IPS-15b (cell line): Measurements from ENCODE around the gene TMEM209.

Experiments used
- H3K27me3 ChIP-seq: one replicate; pipeline ENCODE4 v1.6.1; 2013; ENCODE audit warnings: low read length; ENCODE audit not compliant: control insufficient read depth, insufficient read depth
- H3K36me3 ChIP-seq: one replicate; pipeline ENCODE4 v1.6.1; 2013; ENCODE audit warnings: low read length; ENCODE audit not compliant: control insufficient read depth, insufficient read depth
- H3K4me1 ChIP-seq: one replicate; pipeline ENCODE4 v1.6.1; 2013; ENCODE audit warnings: mild to moderate bottlenecking, low read length; ENCODE audit not compliant: control insufficient read depth, insufficient read depth
- H3K4me3 ChIP-seq: one replicate; pipeline ENCODE4 v1.5.1; 2013; ENCODE audit warnings: low read depth, low read length
- H3K9ac ChIP-seq: one replicate; pipeline ENCODE4 v1.6.1; 2013; ENCODE audit warnings: low read depth, mild to moderate bottlenecking, low read length
- H3K9me3 ChIP-seq: one replicate; pipeline ENCODE4 v1.6.1; 2013; ENCODE audit warnings: mild to moderate bottlenecking, low read length; ENCODE audit not compliant: control insufficient read depth, insufficient read depth

The TMEM209 gene

GRCh38 chr7:130154501-130155317, 50.5 kb downstream of the TMEM209 start:
- no peaks in the 10 kb centered on the region for H3K4me1 ChIP-seq

GRCh38 chr7:130154131-130154500, 51.1 kb downstream of the TMEM209 start:
- no peaks in the 10 kb centered on the region for H3K4me1 ChIP-seq
- H3K27me3 ChIP-seq = no peaks in the 10 kb centered on the region
- no peak overlapping the region for H3K4me3 ChIP-seq
- no peak overlapping the region for H3K9ac ChIP-seq
- H3K9me3 ChIP-seq = no peaks in the 10 kb centered on the region
- no peaks in the 10 kb centered on the region for H3K36me3 ChIP-seq

More at GRCh38 chr7:130154501-130155317, 50.5 kb downstream of the TMEM209 start:
- no peaks in the 10 kb centered on the region for H3K9me3 ChIP-seq
- H3K36me3 ChIP-seq = no peaks in the 10 kb centered on the region
- no peak overlapping the region for H3K9ac ChIP-seq
- H3K4me3 ChIP-seq = no peak overlapping the region
- no peaks in the 10 kb centered on the region for H3K27me3 ChIP-seq

DNA sequence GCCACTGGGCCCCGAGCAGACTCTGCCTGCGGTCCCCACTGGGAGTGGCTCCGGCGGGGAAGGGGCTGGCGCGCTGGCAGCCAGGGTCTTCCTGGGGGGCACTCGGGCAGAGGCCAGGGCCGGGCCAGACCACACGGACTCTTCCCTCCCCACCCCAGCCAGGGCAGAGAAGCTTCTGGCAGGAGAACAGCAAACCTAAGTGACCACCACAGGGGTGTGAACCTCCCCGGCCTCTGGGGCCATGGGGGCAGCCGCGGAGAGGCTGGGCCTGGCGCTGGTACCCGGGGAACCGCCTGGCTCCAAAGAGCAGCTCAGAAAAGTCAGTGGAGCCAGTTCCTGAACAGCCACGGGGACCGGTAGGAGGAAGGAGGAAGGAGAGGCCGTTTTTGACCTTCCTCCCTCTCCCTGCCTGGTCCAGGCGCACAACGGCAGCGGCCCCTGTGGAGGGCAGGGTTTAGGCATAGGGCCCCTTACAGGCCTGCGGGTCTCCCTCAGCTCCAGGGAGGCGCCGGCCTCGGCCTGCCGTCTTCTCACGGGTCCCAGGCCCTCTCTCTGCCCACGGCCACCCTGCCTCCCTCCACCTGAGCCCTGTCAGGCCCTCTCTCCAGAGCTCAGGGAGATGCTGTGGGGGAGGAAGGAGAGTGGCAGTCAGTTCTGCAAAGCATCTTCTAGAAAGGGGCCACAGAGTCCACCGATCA, 51.8 kb downstream of the TMEM209 start:
- Histone ChIP-seq H3K27me3 (no peaks in the 10 kb centered on the region), H3K9me3 (no peaks in the 10 kb centered on the region), H3K9ac (no peak overlapping the region), H3K4me3 (no peak overlapping the region), H3K36me3 (no peaks in the 10 kb centered on the region), H3K4me1 (no peaks in the 10 kb centered on the region)

- Histone ChIP-seq H3K36me3 (no peaks in the 10 kb centered on the region), H3K4me3 (no peak overlapping the region), H3K9me3 (no peaks in the 10 kb centered on the region), H3K9ac (no peak overlapping the region), H3K4me1 (no peaks in the 10 kb centered on the region), H3K27me3 (no peaks in the 10 kb centered on the region)
Measured at GRCh38 chr7:130152493-130153210, 52.6 kb downstream of the TMEM209 start.

- Histone ChIP-seq H3K9ac (no peak overlapping the region), H3K27me3 (no peaks in the 10 kb centered on the region), H3K9me3 (no peaks in the 10 kb centered on the region), H3K36me3 (no peaks in the 10 kb centered on the region), H3K4me3 (no peak overlapping the region), H3K4me1 (no peaks in the 10 kb centered on the region)
Measured at GRCh38 chr7:130151591-130152492, 53.4 kb downstream of the TMEM209 start.

GRCh38 chr7:130150587-130150986, 54.6 kb downstream of the TMEM209 start:
- Histone ChIP-seq H3K27me3 (no peaks in the 10 kb centered on the region), H3K4me3 (no peak overlapping the region)

GRCh38 chr7:130149281-130150139, 55.7 kb downstream of the TMEM209 start:
- H3K27me3 ChIP-seq = no peaks in the 10 kb centered on the region
- no peak overlapping the region for H3K9ac ChIP-seq
- no peaks in the 10 kb centered on the region for H3K9me3 ChIP-seq
- no peaks in the 10 kb centered on the region for H3K36me3 ChIP-seq
- no peaks in the 10 kb centered on the region for H3K4me1 ChIP-seq
- H3K4me3 ChIP-seq = no peak overlapping the region

More at GRCh38 chr7:130150587-130150986, 54.6 kb downstream of the TMEM209 start:
- H3K9me3 ChIP-seq = no peaks in the 10 kb centered on the region
- no peaks in the 10 kb centered on the region for H3K36me3 ChIP-seq
- H3K4me1 ChIP-seq = no peaks in the 10 kb centered on the region
- no peak overlapping the region for H3K9ac ChIP-seq

DNA sequence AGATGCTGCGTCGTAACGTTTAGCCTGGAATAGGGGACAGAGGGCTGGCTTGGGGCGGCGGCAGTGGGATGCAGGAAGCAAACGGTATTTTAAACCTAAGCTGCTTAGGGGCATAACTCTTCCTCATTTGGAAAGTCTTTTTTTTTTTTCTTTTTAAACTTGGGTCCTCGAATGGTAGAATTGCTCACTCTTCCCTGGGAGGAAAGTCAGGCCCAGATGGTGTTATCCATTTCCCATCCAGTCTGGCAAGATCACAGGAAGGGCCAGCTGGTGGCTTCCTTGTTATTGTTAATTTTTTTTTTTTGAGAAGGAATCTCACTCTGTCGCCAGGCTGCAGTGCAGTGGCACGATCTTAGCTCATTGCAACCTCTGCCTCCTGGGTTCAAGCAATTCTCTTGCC, 56.6 kb downstream of the TMEM209 start:
- Histone ChIP-seq H3K36me3 (no peaks in the 10 kb centered on the region), H3K9ac (no peak overlapping the region), H3K4me1 (no peaks in the 10 kb centered on the region), H3K9me3 (no peaks in the 10 kb centered on the region), H3K4me3 (no peak overlapping the region), H3K27me3 (no peaks in the 10 kb centered on the region)

- Histone ChIP-seq H3K36me3 (no peaks in the 10 kb centered on the region), H3K27me3 (peaks cover 2% of the 10 kb centered on the region), H3K4me1 (no peaks in the 10 kb centered on the region), H3K4me3 (no peak overlapping the region), H3K9ac (no peak overlapping the region), H3K9me3 (no peaks in the 10 kb centered on the region)
Measured at GRCh38 chr7:130147710-130148325, 57.4 kb downstream of the TMEM209 start.

DNA sequence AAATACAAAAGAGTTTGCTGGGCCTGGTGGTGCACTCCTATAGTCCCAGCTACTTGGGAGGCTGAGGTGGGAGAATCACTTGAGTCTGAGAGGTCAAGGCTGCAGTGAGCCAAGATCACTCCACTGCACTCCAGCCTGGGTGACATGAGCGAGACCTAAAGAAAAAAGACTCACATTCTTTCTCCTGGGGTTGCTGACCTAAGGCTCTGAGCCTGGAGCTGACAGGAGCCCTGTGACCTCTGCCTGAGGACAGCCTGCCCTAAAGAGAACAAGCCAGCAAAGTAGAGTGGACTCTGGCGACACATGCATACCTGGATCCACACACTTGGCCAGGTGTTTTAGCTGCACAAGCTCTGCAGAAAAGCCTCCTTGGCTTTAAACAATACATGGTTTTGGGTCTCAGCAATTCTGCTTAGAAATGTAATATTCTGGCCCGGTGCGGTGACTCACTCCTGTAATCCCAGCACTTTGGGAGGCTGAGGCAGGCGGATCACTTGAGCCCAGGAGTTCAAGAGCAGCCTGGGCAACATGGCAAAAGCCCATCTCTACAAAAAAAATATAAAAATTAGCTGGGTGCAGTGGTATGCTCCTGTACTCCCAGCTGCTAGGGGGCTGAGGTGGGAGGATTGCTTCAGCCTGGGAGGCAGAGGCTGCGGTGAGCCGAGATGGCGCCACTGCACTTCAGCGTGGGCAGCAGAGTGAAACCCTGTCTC, 58.4 kb downstream of the TMEM209 start:
- H3K36me3 ChIP-seq = no peaks in the 10 kb centered on the region
- no peaks in the 10 kb centered on the region for H3K9me3 ChIP-seq
- H3K9ac ChIP-seq = no peak overlapping the region
- H3K27me3 ChIP-seq = peaks cover 4% of the 10 kb centered on the region
- H3K4me1 ChIP-seq = peaks cover 4% of the 10 kb centered on the region
- H3K4me3 ChIP-seq = no peak overlapping the region
